Psoas muscle (tissue), 7 donors: ENCODE data around the gene SF3B3. TPM values are rescaled to one million over a fixed set of nuclear protein-coding genes. Genes with fewer than 3 reads are reported as not detected.

Experiments used
- polyA plus RNA-seq, 3 donors: library from polyadenylated mRNA; stranded (reverse); fragments of 200-250 nt; gene quantifications; one replicate each; pipeline ENCODE4 v1.2.3, GENCODE V29; 2013
- total RNA-seq, 4 donors: library from RNA; stranded (reverse); fragmentation: NEBNext Ultra II Directional in 2 of 4; extraction: Animal tissue kit (Norgen Biotek cat#: 25700) in 2 of 4; gene quantifications; one replicate each; pipeline versions ENCODE4 v1.2.1 to v1.2.4, GENCODE V29; 2021 to 2023
- donor health status: healthy with polysubstance abuse.
- donor health status: DM: no; HTN: no; CAD: no; lungs with moderate emphysema.
- donor health status: Bipolar disorder and iron deficiency.
- donor health status: healthy.
- donor health status: DM: no; HTN: no; CAD: no.
- donor health status: DM: no; HTN: no; CAD: no.
- donor health status: DM: yes; HTN: yes; CAD: no.

SF3B3 gene
- total and polyA plus RNA-seq, 7 donors = 50.0 to 178 (median 145) TPM

Other genes with a start within 250 kb of the SF3B3 start
- gene AARS1, start 234.3 kb upstream of the SF3B3 start, total RNA-seq = 10 to 100 TPM; 48.4 to 86.3 (median 77.7) TPM
- gene AARS1, start 234.3 kb upstream of the SF3B3 start, polyA plus RNA-seq = 10 to 100 TPM; 37.4 to 63.9 (median 58.0) TPM
- gene DDX19B, start 224.6 kb upstream of the SF3B3 start, total RNA-seq = 10 to 100 TPM; 15.0 to 21.4 (median 17.4) TPM
- 10 to 100 TPM; 15.0 to 16.8 (median 16.0) TPM for gene DDX19B, start 224.6 kb upstream of the SF3B3 start, polyA plus RNA-seq
- gene DDX19A, start 176.9 kb upstream of the SF3B3 start, total RNA-seq = 10 to 100 TPM; 42.1 to 78.6 (median 54.2) TPM
- 10 to 100 TPM; 36.4 to 73.0 (median 50.1) TPM for gene DDX19A, start 176.9 kb upstream of the SF3B3 start, polyA plus RNA-seq
- gene ST3GAL2, start 84.7 kb upstream of the SF3B3 start, total RNA-seq = 10 to 100 TPM; 16.8 to 33.0 (median 22.6) TPM
- 10 to 100 TPM in 1 of 3 donors, 1 to 10 TPM in 2; 7.0 to 19.8 (median 8.9) TPM for gene ST3GAL2, start 84.7 kb upstream of the SF3B3 start, polyA plus RNA-seq
- gene FCSK, start 69.2 kb upstream of the SF3B3 start, total RNA-seq = 10 to 100 TPM in 2 of 4 donors, 1 to 10 TPM in 2; 4.9 to 11.0 (median 9.3) TPM
- 1 to 10 TPM; 5.7 to 8.0 (median 6.0) TPM for gene FCSK, start 69.2 kb upstream of the SF3B3 start, polyA plus RNA-seq
- gene COG4, start 262 bp upstream of the SF3B3 start, total RNA-seq = 10 to 100 TPM; 41.7 to 77.8 (median 64.9) TPM
- gene COG4, start 262 bp upstream of the SF3B3 start, polyA plus RNA-seq = 10 to 100 TPM; 29.1 to 80.3 (median 41.4) TPM
- gene IL34, start 122.7 kb downstream of the SF3B3 start, total RNA-seq = 10 to 100 TPM in 2 of 4 donors, 1 to 10 TPM in 2; 6.5 to 18.5 (median 9.0) TPM
- gene IL34, start 122.7 kb downstream of the SF3B3 start, polyA plus RNA-seq = 1 to 10 TPM in 2 of 3 donors, under 1 TPM in 1; 0.89 to 3.7 (median 2.2) TPM
- 100 to 1,000 TPM; 104 to 166 (median 110) TPM for gene MTSS2, start 162.2 kb downstream of the SF3B3 start, total RNA-seq
- gene MTSS2, start 162.2 kb downstream of the SF3B3 start, polyA plus RNA-seq = 100 to 1,000 TPM in 1 of 3 donors, 10 to 100 TPM in 2; 50.0 to 120 (median 94.3) TPM